Loucy (cell line): ENCODE results near the gene EBF3.

Source experiments
- H2AFZ ChIP-seq: fragments of 200-600 bp; sonication (generic); 2 replicates; pipeline ENCODE4 v1.6.0; 2016; ENCODE audit warnings: antibody characterized with exemption, mild to moderate bottlenecking, low read length, moderate library complexity
- H3F3A ChIP-seq: fragments of 200-600 bp; 2 replicates; pipeline ENCODE4 v1.6.0; 2016; ENCODE audit warnings: antibody characterized with exemption, low read depth, mild to moderate bottlenecking
- H3K27me3 ChIP-seq: fragments of 200-600 bp; sonication (generic); 2 replicates; pipeline ENCODE4 v1.6.1; 2014; ENCODE audit warnings: low read length, mild to moderate bottlenecking; ENCODE audit not compliant: insufficient read depth, poor library complexity, severe bottlenecking
- H3K36me3 ChIP-seq: fragments of 200-600 bp; sonication (generic); 2 replicates; pipeline ENCODE4 v1.6.1; 2016; ENCODE audit warnings: low read length; ENCODE audit not compliant: insufficient read depth
- H3K4me1 ChIP-seq: fragments of 200-600 bp; sonication (generic); 2 replicates; pipeline ENCODE4 v1.5.1; 2014; ENCODE audit warnings: low read length, mild to moderate bottlenecking; ENCODE audit not compliant: insufficient read depth, poor library complexity, severe bottlenecking
- H3K4me2 ChIP-seq: fragments of 200-600 bp; sonication (generic); 2 replicates; pipeline ENCODE4 v1.6.0; 2014; ENCODE audit warnings: antibody characterized with exemption, low read length, low read depth, mild to moderate bottlenecking; ENCODE audit not compliant: poor library complexity, severe bottlenecking
- H3K4me3 ChIP-seq: fragments of 200-600 bp; sonication (generic); 2 replicates; pipeline ENCODE4 v1.5.1; 2014; ENCODE audit warnings: low read length, mild to moderate bottlenecking, mixed read lengths; ENCODE audit not compliant: poor library complexity, severe bottlenecking
- H3K79me2 ChIP-seq: fragments of 200-600 bp; sonication (generic); 2 replicates; pipeline ENCODE4 v1.6.1; 2014; ENCODE audit warnings: low read length; ENCODE audit not compliant: insufficient read depth
- H3K9ac ChIP-seq: fragments of 200-600 bp; sonication (generic); 2 replicates; pipeline ENCODE4 v1.6.0; 2014; ENCODE audit warnings: mild to moderate bottlenecking, low read depth, low read length, moderate library complexity; ENCODE audit not compliant: poor library complexity, severe bottlenecking
- H3K9me2 ChIP-seq: fragments of 200-600 bp; sonication (generic); replicated peaks from 2 replicates; pipeline ENCODE4 v1.6.1; 2016; ENCODE audit warnings: low read depth, low read length, mixed read lengths
- H3K9me3 ChIP-seq: fragments of 200-600 bp; sonication (generic); 2 replicates; pipeline ENCODE4 v1.6.1; 2014; ENCODE audit warnings: mild to moderate bottlenecking, antibody characterized with exemption, low read length, low read depth; ENCODE audit not compliant: insufficient read depth
- H4K20me1 ChIP-seq: fragments of 200-600 bp; sonication (generic); 2 replicates; pipeline ENCODE4 v1.6.0; 2014; ENCODE audit warnings: antibody characterized with exemption, low read length, mild to moderate bottlenecking; ENCODE audit not compliant: insufficient read depth, poor library complexity, severe bottlenecking
- CTCF ChIP-seq: fragments of 200-600 bp; sonication (generic); conservative IDR thresholded peaks from 2 replicates; pipeline ENCODE4 v1.5.1; 2014; ENCODE audit warnings: mild to moderate bottlenecking, antibody characterized with exemption, low read length
- EZH2phosphoT487 ChIP-seq: fragments of 200-600 bp; IDR thresholded peaks from 2 replicates; pipeline ENCODE4 v1.6.1; 2018; ENCODE audit warnings: antibody characterized with exemption, mild to moderate bottlenecking, moderate library complexity, borderline replicate concordance

The EBF3 gene

GRCh38 chr10:129963641-129964501 lies at the start of gene EBF3:
Gene EBF3, minus strand, starts transcription at chr10:129964274. Its CDS starts 506 bp downstream, at chr10:129963768.
- no peak within 1 kb of the TSS for H3K9ac ChIP-seq
- H3K4me2 ChIP-seq, result no peak within 1 kb of the TSS
- no peaks in the 10 kb centered on the region for H4K20me1 ChIP-seq
- no peak within 1 kb of the TSS for H3K4me3 ChIP-seq
- no peaks in the 10 kb centered on the region for H3K27me3 ChIP-seq
- no peak within 1 kb of the TSS for H2AFZ ChIP-seq
- H3K79me2 ChIP-seq, result no peaks in the 10 kb centered on the region
- H3F3A ChIP-seq, result no peaks in the 10 kb centered on the region
- no peaks in the 10 kb centered on the region for H3K9me2 ChIP-seq
- H3K9me3 ChIP-seq, result no peaks in the 10 kb centered on the region
- no peaks in the 10 kb centered on the region for H3K36me3 ChIP-seq
- no peak for TF ChIP-seq CTCF
- TF ChIP-seq EZH2phosphoT487, result no peak
- no peaks in the 10 kb centered on the region for H3K4me1 ChIP-seq

GRCh38 chr10:130013335-130014262 lies 49.5 kb upstream of the EBF3 start:
- Histone ChIP-seq H3K9me3 (no peaks in the 10 kb centered on the region), H3K27me3 (no peaks in the 10 kb centered on the region), H3K79me2 (no peaks in the 10 kb centered on the region), H2AFZ (no peak overlapping the region), H4K20me1 (no peaks in the 10 kb centered on the region), H3K36me3 (no peaks in the 10 kb centered on the region), H3K4me1 (peaks cover 3% of the 10 kb centered on the region), H3K9me2 (no peaks in the 10 kb centered on the region), H3K4me3 (no peak overlapping the region), H3K4me2 (no peak overlapping the region), H3K9ac (no peak overlapping the region), H3F3A (no peaks in the 10 kb centered on the region)
- TF ChIP-seq EZH2phosphoT487, result no peak
- no peak for TF ChIP-seq CTCF

DNA sequence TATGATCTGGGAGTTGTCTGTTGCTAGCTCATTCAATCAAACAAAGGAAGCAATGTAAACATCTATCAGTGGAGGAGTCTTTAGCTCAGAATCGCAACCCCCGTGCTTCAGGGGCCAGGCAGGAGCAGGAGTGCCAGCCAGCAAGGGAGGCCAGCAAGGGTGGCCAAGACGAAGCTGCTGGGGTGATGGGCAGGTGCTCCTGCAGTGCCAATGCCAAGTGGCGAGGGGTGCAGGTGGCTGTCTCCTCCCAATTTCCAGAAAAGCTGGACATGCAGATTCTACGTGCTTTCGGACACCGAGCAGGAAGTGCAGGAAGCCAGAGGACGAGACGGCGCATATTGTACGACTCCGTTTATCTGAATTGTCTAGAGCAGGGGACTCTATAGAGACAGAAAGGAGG lies 48.1 kb upstream of the EBF3 start:
- Histone ChIP-seq H3K4me1 (no peaks in the 10 kb centered on the region), H3K9me3 (no peaks in the 10 kb centered on the region), H2AFZ (no peak overlapping the region), H3K9ac (no peak overlapping the region), H3K9me2 (no peaks in the 10 kb centered on the region), H3K27me3 (no peaks in the 10 kb centered on the region), H3K4me2 (no peak overlapping the region), H3K4me3 (no peak overlapping the region), H3K79me2 (no peaks in the 10 kb centered on the region), H3F3A (no peaks in the 10 kb centered on the region), H4K20me1 (no peaks in the 10 kb centered on the region), H3K36me3 (no peaks in the 10 kb centered on the region)
- no peak for TF ChIP-seq EZH2phosphoT487
- no peak for TF ChIP-seq CTCF
